Activated naive CD8-positive, alpha-beta T cell treated with anti-CD3 and anti-CD28 coated beads, Interleukin-2, amount 10 ng/mL, durations not matched to agents 7 days and 5 days (primary cell): Measurements from ENCODE around the gene ERVK3-1. TPM values are rescaled to one million over a fixed set of nuclear protein-coding genes. Genes with fewer than 3 reads are reported as not detected.

ENCODE experiments used
- ATAC-seq: fragments of 150-1000 bp; cut with Tn5 transposase; one replicate; pipeline ENCODE4 v1.10.0; 2021; ENCODE audit warnings: low read depth, moderate library complexity
- POLR2A ChIA-PET: fragments of 350-600 bp; sonication (Branson Sonifier 250); formaldehyde crosslinking; loops from one replicate; lab custom pipeline; 2021; ENCODE audit warnings: antibody characterized with exemption; lab: Charles Lee
- DNase-seq: peaks from one replicate; pipeline ENCODE4 v3.0.0; 2021
- H3K27ac Mint-ChIP-seq: one replicate; pipeline ENCODE4 v1.8.0; 2022; ENCODE audit warnings: mild to moderate bottlenecking, mixed read lengths
- H3K27me3 Mint-ChIP-seq: one replicate; pipeline ENCODE4 v1.8.0; 2022; ENCODE audit warnings: mild to moderate bottlenecking, moderate library complexity, mixed read lengths
- H3K36me3 Mint-ChIP-seq: one replicate; pipeline ENCODE4 v1.8.0; 2021; ENCODE audit warnings: mild to moderate bottlenecking, mixed read lengths
- H3K4me1 Mint-ChIP-seq: one replicate; pipeline ENCODE4 v1.8.0; 2021; ENCODE audit warnings: mixed read lengths
- H3K4me3 Mint-ChIP-seq: one replicate; pipeline ENCODE4 v1.8.0; 2022; ENCODE audit warnings: mild to moderate bottlenecking, moderate library complexity, mixed read lengths
- H3K9me3 Mint-ChIP-seq: one replicate; pipeline ENCODE4 v1.8.0; 2021; ENCODE audit warnings: mixed read lengths
- microRNA-seq: library from miRNA; unstranded; fragments of <30 nt; microRNA quantifications from one replicate; pipeline ENCODE4 v1.2.0, GENCODE V29; 2022
- total RNA-seq, 2 experiments: library from RNA; stranded (reverse); gene quantifications; one replicate each; pipeline ENCODE4 v1.2.3, GENCODE V29; 2021

The ERVK3-1 gene
- total RNA-seq, 2 experiments from 2014 or later: 74.5 to 76.3 TPM

DNA sequence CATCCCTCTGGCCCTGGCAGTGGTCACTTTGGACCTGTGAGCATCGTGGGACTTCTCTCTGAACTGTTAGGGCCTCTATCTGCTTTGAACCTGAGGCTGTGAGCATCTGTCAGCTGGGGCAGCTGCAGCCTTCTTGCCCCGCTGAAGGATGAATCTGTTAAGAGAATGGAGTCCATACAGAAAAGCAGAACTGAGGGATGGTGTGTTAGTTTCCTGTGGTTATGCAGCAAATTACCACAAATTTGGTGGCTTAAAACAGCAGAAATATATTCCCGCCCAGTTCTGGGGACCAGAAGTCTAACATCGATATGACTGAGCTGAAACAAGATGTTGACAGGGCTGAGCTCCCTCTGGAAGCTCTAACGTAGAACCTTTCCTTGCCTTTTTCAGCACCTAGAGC is 59.0 kb downstream of the ERVK3-1 start:
- POLR2A ChIA-PET: interaction anchor here (0.9 to 5.0 kb wide), 5 partner anchors 8 to 181 kb away, joined by 3 to 50 read pairs (median 14); partner anchors contain the start of gene ZNF837
- Mint-ChIP-seq H3K9me3 (no peaks in the 10 kb centered on the region), H3K36me3 (no peaks in the 10 kb centered on the region), H3K4me1 (peaks cover 11% of the 10 kb centered on the region), H3K27me3 (no peaks in the 10 kb centered on the region), H3K4me3 (no peak overlapping the region), H3K27ac (no peak overlapping the region)
- ATAC-seq (no peak), DNase-seq (no peak)

Small RNA genes within 50 kb of the gene (microRNA-seq; reads per million reads assigned to microRNA genes)
- not detected for gene MIR6806

Other genes starting within 250 kb of the ERVK3-1 start
- 1 to 10 TPM; 3.8 TPM for gene ZNF135, start 246.1 kb upstream of the ERVK3-1 start, total RNA-seq
- 10 to 100 TPM; 56.6 to 58.1 TPM for gene ZSCAN18, start 207.1 kb upstream of the ERVK3-1 start, total RNA-seq
- gene ZNF329, start 154.6 kb upstream of the ERVK3-1 start, total RNA-seq: 10 to 100 TPM; 10.1 to 10.3 TPM
- gene ZNF274, start 122.3 kb upstream of the ERVK3-1 start, total RNA-seq: 10 to 100 TPM; 54.6 to 56.9 TPM
- 10 to 100 TPM; 54.0 to 62.7 TPM for gene ZNF544, start 76.5 kb upstream of the ERVK3-1 start, total RNA-seq
- 1 to 10 TPM; 8.6 to 8.9 TPM for gene ZNF8, start 26.4 kb upstream of the ERVK3-1 start, total RNA-seq
- 1 to 10 TPM; 6.3 TPM for gene ZSCAN22, start 21.6 kb downstream of the ERVK3-1 start, total RNA-seq
- gene A1BG, start 48.1 kb downstream of the ERVK3-1 start, total RNA-seq: 10 to 100 TPM; 21.0 to 22.8 TPM
- gene ZNF497, start 57.4 kb downstream of the ERVK3-1 start, total RNA-seq: 1 to 10 TPM; 1.7 to 2.1 TPM
- gene ZNF837, start 75.7 kb downstream of the ERVK3-1 start, total RNA-seq: 1 to 10 TPM; 2.9 to 3.5 TPM
- gene RPS5, start 81.9 kb downstream of the ERVK3-1 start, total RNA-seq: 1,000 to 10,000 TPM; 1,038 to 1,039 TPM
- gene RNF225, start 90.3 kb downstream of the ERVK3-1 start, total RNA-seq: under 1 TPM; 0.83 to 0.94 TPM
- gene ZNF584, start 103.3 kb downstream of the ERVK3-1 start, total RNA-seq: 10 to 100 TPM in 1 of 2 experiments, 1 to 10 TPM in 1; 8.6 to 10.6 TPM
- gene ZNF132, start 134.8 kb downstream of the ERVK3-1 start, total RNA-seq: 1 to 10 TPM; 7.3 to 7.4 TPM
- gene ZNF324B, start 146.2 kb downstream of the ERVK3-1 start, total RNA-seq: 10 to 100 TPM; 11.6 to 13.9 TPM
- 10 to 100 TPM; 18.0 to 18.5 TPM for gene ZNF324, start 161.7 kb downstream of the ERVK3-1 start, total RNA-seq
- 10 to 100 TPM; 10.9 TPM for gene ZNF446, start 171.0 kb downstream of the ERVK3-1 start, total RNA-seq
- gene SLC27A5, start 206.6 kb downstream of the ERVK3-1 start, total RNA-seq: 10 to 100 TPM; 13.7 to 15.4 TPM
- gene ZBTB45, start 214.4 kb downstream of the ERVK3-1 start, total RNA-seq: 10 to 100 TPM; 18.9 to 19.5 TPM
- gene TRIM28, start 238.7 kb downstream of the ERVK3-1 start, total RNA-seq: 100 to 1,000 TPM; 409 to 412 TPM
- gene CHMP2A, start 249.7 kb downstream of the ERVK3-1 start, total RNA-seq: 100 to 1,000 TPM in 1 of 2 experiments, 10 to 100 TPM in 1; 99.0 to 111 TPM